Retina (tissue), 1 donor: ENCODE measurements around the gene PCDH19.

ENCODE experiments used
- DNase-seq: peaks from one replicate; pipeline ENCODE4 v3.0.0-alpha.2; 2016

PCDH19 gene

DNA sequence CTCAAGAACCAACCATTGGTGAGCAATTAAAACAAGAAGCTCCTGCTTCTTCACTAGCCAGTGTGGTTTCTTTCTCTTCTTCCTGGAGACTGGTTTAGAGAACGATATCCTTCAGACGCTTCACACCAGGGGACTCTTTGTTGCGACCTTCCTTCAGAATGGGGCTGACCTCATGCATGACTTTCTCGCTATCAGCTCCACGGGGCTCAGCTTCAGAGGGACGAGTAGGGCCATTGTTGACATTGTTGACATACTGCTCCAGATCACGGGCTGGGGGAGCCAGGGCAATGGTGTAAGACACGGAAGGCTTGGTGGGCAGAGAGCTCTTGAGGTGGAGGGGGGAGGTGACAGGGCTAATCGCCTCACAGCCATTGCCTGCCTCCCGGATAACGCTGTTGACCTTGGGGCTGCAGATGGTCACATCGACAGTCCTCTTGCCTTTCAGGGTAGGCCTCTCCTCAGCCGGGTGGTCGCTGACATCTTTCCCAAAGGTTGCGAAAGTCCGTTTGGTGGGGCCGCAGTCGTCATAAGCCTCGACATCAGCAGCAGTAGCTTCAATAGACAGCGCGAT lies 113.8 kb downstream of the PCDH19 start:
- no peak for DNase-seq

DNA sequence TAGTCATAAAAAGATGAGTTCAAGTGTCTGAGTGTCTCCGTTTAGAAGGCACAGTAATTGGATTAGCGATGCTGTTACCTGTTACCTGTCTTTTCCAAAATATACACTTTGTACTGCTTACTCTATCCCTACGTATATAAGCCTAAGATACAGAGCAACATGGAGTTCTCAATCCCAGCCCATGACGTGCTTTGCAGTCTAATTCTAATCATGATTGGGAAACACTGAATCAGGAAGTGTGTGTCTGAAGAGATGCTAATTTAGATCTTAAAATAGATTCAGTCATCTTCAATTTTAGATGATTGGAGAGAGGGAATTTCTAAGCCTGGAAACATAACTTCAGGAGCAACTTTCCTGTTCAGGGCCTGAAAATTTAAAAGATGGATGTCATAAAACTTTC lies 115.1 kb downstream of the PCDH19 start:
- no peak for DNase-seq

DNA sequence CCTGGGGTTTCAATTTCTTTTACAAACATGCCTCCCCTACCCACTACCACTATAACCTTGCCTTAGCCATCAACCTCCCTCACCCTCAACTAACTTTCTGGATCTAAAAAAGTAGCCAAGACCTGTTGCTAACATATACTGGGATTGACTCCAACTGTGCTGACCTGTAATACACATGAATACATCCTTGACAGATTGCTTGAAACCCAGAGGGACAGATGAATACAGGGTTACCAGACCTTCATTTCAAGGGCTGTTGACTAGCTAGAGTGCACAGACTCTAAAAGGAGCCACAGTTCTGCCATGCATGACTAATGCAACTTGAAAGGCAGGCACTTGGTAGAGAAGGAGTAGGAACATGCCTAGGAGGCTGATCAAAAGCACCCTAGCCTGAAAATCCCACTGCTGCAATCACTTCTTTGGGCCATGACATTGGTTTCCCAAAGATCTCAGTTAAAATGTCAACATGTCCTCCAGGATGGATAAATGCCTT lies 121.0 kb downstream of the PCDH19 start:
- DNase-seq = peak; percentile 47

DNA sequence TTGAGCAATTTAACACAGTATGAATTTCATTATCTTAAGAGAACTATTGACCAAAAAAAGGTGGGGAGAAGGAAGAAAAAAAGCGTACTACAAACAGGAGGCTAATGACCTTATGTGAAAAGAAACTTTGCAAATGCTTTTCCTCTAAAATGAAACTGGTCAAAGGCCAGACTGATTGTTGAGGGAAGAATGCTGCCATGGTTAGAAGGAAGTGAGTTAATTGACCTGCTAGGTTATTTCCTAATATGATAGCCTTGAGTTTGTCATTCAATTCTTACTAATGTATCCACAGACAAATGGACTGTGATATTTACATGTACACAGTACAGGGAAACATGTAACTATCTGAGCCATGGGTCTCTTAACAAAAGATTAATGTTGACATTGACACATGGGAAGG lies 132.8 kb downstream of the PCDH19 start:
- no peak for DNase-seq

DNA sequence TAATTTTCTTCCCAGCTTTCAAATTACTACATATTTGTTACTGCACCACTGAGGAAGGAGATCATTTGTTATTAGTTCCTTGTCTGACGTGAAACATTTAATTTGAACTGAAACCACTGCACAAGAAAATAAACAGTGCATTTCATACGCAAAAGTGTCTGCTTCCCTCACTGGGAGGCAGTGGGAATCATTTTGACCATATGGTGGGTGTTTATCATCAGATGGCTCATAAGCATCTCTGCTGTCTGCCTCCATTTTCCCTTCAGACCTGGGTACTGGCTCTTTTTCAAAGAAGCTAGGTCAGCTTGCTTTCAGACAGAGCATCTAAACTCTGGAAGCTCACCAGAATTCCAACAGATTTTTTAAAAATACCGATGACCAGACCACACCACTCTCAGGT lies 135.2 kb downstream of the PCDH19 start:
- no peak for DNase-seq

DNA sequence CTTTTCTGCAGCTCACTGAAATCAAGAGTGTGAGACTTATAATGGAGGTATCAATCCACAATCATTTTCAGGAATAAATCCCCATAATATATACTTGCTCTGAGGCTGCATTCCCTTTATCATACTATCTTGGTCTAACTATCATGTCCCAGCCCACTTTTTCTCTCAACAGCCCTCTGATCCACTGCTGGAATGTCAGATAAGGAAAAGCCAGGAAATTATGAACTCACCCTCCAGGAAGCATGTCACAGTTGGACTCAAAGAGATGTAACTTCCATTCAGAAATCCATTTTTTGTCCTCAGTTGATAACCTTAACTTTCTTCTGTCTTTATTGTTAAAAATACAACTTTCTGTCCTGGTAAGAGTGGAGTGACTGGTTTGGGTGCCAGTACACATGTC lies 144.9 kb downstream of the PCDH19 start:
- DNase-seq = no peak

DNA sequence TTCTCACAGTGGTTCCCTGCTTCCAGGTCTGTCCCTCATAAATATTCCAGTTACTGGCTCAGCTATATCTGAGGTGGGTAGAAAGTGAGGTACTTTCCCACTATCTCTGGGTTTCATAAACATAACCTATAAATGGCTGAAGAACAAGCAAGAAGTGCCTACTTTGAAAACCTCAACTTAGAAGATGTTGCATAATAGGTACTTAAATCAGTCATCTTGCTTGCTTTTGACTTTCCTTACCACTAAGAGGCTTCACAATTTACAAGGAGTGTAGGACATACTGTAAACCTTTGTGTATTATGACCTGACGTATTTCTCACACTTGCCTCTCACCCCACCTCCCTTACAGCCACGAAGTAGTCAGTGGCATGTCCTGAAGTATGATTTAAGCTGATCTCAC lies 145.9 kb downstream of the PCDH19 start:
- no peak for DNase-seq

DNA sequence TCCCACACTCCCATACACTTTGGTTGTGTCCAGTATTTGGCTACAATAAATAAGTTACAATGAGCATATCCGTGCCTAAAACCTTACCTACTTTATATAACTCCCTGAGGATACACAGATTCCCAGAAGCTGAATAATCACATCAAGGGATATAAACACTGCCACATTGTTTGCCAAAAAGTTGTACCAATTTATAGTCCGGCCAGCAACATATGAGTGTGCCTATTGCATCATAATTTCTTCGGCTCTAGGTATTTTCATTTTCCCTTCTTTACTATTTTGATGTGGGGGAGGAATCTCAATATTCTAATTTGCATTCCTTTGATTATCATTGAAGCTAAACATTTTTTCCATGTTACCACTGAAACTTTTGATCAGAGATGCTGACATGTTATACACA lies 146.4 kb downstream of the PCDH19 start:
- no peak for DNase-seq

DNA sequence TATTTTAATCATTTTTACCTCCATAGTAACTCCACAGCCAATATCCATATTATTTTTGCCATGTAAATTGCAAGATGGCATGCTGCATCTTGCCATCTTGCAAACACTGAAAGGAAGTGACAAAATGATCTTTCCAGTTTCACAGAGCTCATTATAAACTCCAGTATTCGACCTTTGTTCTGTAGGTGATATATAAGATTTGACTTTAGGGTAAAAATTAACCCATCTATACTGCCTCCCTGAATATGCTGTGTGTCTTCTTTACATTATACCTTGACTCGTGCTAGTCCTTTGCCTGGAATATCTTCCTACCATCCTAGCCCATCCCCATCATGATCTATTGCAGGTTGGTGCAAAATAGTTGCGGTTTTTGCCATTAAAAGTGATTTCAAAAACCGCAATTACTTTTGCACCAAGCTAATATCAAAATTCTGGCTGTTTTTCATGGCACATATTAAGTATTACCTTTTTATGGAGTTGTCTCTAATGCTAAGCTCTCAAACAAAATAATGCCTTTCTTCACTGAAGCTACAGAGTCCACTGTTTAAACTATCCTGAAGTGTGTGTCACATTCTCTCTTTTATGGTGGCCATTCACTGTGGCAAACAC lies 161.1 kb downstream of the PCDH19 start:
- no peak for DNase-seq

DNA sequence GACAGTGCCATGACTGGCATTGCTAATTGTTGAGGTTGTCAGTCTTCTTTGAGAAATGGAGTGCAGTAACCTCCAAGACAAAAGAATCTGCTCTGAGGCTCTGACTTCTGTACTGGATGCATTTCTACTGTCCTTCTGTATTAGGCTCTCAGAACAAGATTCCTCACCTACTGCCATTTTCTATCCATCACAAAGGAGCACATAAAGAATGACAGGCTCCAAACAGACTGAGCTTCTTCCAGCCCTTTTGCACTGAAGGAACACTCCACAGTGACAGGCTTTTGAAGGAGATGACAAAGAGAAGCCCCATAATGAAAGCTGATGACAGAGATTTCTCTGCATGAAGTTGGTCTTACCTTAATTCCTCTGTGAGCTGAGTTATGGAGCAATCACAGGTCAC lies 162.2 kb downstream of the PCDH19 start:
- no peak for DNase-seq

DNA sequence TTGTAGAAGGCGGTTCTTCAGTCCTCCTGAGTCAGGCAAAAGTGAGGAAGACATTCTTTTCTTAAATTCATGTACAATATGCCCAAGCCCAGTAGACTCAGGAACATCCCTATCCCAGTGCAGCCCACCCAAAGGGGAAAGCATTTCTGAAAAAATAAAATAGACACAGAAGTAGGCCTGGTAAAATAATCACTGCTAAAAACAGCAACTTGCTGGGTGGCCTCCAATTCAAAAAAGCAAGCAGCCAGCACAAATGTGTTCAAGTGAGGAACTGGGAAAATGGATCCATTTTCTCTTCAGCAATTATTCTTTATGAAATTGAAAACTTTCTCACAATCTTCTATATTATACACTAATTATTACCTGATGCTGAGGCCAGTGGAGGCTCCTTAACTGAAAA lies 165.4 kb downstream of the PCDH19 start:
- DNase-seq = no peak
